K562 (cell line): ENCODE data around the gene MYADM. TPM values are rescaled to one million over a fixed set of nuclear protein-coding genes. Genes with fewer than 3 reads are reported as not detected.

Experiments used
- AFF1 ChIP-seq, 2 experiments: fragments of 450-650 bp; IDR thresholded peaks; 2 replicates each; pipeline ENCODE4 v1.6.1; 2018; ENCODE audit warnings: mild to moderate bottlenecking in 2 of 2, low read depth in 1 of 2; ENCODE audit not compliant: partially characterized antibody in 2 of 2
- ATF1 ChIP-seq, 2 experiments: fragments of 450-650 bp in 1 of 2; IDR thresholded peaks; 2 replicates each; pipeline ENCODE4 v1.6.1; 2016; ENCODE audit warnings: missing compliant biosample characterization in 1 of 2, missing genetic modification characterization in 1 of 2
- BCOR ChIP-seq: fragments of 450-650 bp; IDR thresholded peaks from 2 replicates; pipeline ENCODE4 v1.6.1; 2016
- CHD2 ChIP-seq: IDR thresholded peaks from 2 replicates; pipeline ENCODE4 v1.6.1; 2011; ENCODE audit warnings: low read depth, low read length
- CREB3 ChIP-seq: fragments of 450-650 bp; conservative IDR thresholded peaks from 2 replicates; pipeline ENCODE4 v1.6.1; 2016; ENCODE audit warnings: missing genetic modification characterization, low read depth, mild to moderate bottlenecking, missing compliant biosample characterization, moderate library complexity
- EGR1 ChIP-seq: fragments of 450-650 bp; conservative IDR thresholded peaks from 2 replicates; pipeline ENCODE4 v1.6.1; 2017; ENCODE audit warnings: mild to moderate bottlenecking
- ELF1 ChIP-seq: fragments of 200-800 bp; sonication (Bioruptor generic); IDR thresholded peaks from 2 replicates; pipeline ENCODE4 v1.6.1; 2016; ENCODE audit warnings: missing genetic modification characterization, missing compliant biosample characterization
- GMEB1 ChIP-seq: fragments of 250-450 bp; sonication (Bioruptor Pico); IDR thresholded peaks from 2 replicates; pipeline ENCODE4 v1.4.0; 2020; ENCODE audit warnings: mild to moderate bottlenecking
- HDAC2 ChIP-seq: fragments of 450-650 bp; IDR thresholded peaks from 2 replicates; pipeline ENCODE4 v1.6.1; 2016; ENCODE audit warnings: mild to moderate bottlenecking
- HSF4 ChIP-seq: fragments of 250-450 bp; sonication (Bioruptor Pico); IDR thresholded peaks from 2 replicates; pipeline ENCODE4 v2.1.2; 2022; ENCODE audit warnings: mild to moderate bottlenecking, moderate library complexity, borderline replicate concordance
- KLF16 ChIP-seq: IDR thresholded peaks from 2 replicates; pipeline ENCODE4 v1.6.1; 2016; ENCODE audit warnings: antibody characterized with exemption
- MXI1 ChIP-seq: IDR thresholded peaks from 2 replicates; pipeline ENCODE4 v1.6.1; 2011; ENCODE audit warnings: low read depth, mild to moderate bottlenecking, improper control_type of control experiment, low read length
- NR2C1 ChIP-seq, 2 experiments: fragments of 450-650 bp; IDR thresholded peaks; 2 replicates each; pipeline ENCODE4 v1.6.1; 2017; ENCODE audit warnings: mild to moderate bottlenecking in 2 of 2, antibody characterized with exemption in 1 of 2, inconsistent platforms in 1 of 2, missing compliant biosample characterization in 1 of 2, missing genetic modification characterization in 1 of 2
- U2AF2 ChIP-seq: fragments of 200-400 bp; formaldehyde crosslinking; optimal IDR thresholded peaks from 2 replicates; pipeline ENCODE3; 2017; ENCODE audit warnings: low read depth, mild to moderate bottlenecking, low read length
- ZBTB2 ChIP-seq: fragments of 450-650 bp; IDR thresholded peaks from 2 replicates; pipeline ENCODE4 v1.6.1; 2016; ENCODE audit warnings: antibody characterized with exemption
- ZNF197 ChIP-seq: fragments of 200-800 bp; sonication (Bioruptor generic); IDR thresholded peaks from 2 replicates; pipeline ENCODE4 v1.6.1; 2016; ENCODE audit warnings: low read depth, missing genetic modification characterization, missing compliant biosample characterization
- ZNF830 ChIP-seq: fragments of 250-450 bp; sonication (Bioruptor Pico); IDR thresholded peaks from 2 replicates; pipeline ENCODE4 v1.5.0; 2021; ENCODE audit warnings: mild to moderate bottlenecking
- polyA plus RNA-seq, 8 experiments: library from polyadenylated mRNA; depleted of rRNA in 4 of 8; stranded (reverse) in 5 of 8; unstranded in 3 of 8; fragments of >200 nt; fragmentation: Nextera tagmentation in 2 of 8; fragmentation: Illumina TruSeq in 1 of 8; extraction: Ambion mirVana in 2 of 8; extraction: Trizol in 1 of 8; gene quantifications; 2 replicates each; pipeline versions ENCODE4 v1.2.1 to v1.2.3, GENCODE V29; 2011 to 2014; ENCODE audit warnings: inconsistent platforms in 1 of 8, missing spikeins in 1 of 8
- total RNA-seq, 7 experiments: library from RNA; depleted of rRNA in 6 of 7; stranded (reverse); fragments of >200 nt in 6 of 7; fragmentation: Illumina TruSeq in 2 of 7; extraction: Trizol in 2 of 7; gene quantifications; 2 replicates each; pipeline versions ENCODE4 v1.2.1 to v1.2.3, GENCODE V29; 2011 to 2021; ENCODE audit warnings: low replicate concordance in 1 of 7

Gene MYADM
- total and polyA plus RNA-seq, 9 of the 15 experiments (the other 6 are each of a cell fraction or from before 2014, with no cell fraction given) = 4.5 to 70.3 (median 14.4) TPM

GRCh38 chr19:53879140-53880081 lies 11.7 kb downstream of the MYADM start (continued):
- TF ChIP-seq ZBTB2 = no peak
- no peak for TF ChIP-seq CREB3 (tag)
- TF ChIP-seq ATF1 (CRISPR knock-in tag; IDR thresholded peaks at IDR 0.05) = no peak
- TF ChIP-seq ATF1 (tag; IDR thresholded peaks at IDR 0.05) = peak; percentile 36
- TF ChIP-seq ELF1 = 0 out of 2 replicates have a peak, but pooled peaks have one; percentile 34
- TF ChIP-seq GMEB1 = peak; percentile 55; the same call in 1 of the 2 replicates
- TF ChIP-seq ZNF830 = 0 out of 2 replicates have a peak, but pooled peaks have one; percentile 32
- peak; percentile 62; the same call in 1 of the 2 replicates for TF ChIP-seq MXI1
- no peak for TF ChIP-seq EGR1
- TF ChIP-seq KLF16 = no peak
- TF ChIP-seq NR2C1 (IDR thresholded peaks at IDR 0.05) = no peak
- 0 out of 2 replicates have a peak, but pooled peaks have one; percentile 13 for TF ChIP-seq NR2C1 (tag; IDR thresholded peaks at IDR 0.05)
- TF ChIP-seq HSF4 (CRISPR knock-in tag) = no peak
- TF ChIP-seq HDAC2 = no peak
- TF ChIP-seq CHD2 = peak; percentile 75
- TF ChIP-seq ZNF197 (CRISPR knock-in tag) = 0 out of 2 replicates have a peak, but pooled peaks have one; percentile 64
- TF ChIP-seq U2AF2 = no peak
- TF ChIP-seq AFF1 (IDR thresholded peaks at IDR 0.05; ENCODE audit: low read depth in 1 of 2, partially characterized antibody in 2 of 2) = peak in 1 of 2 experiments; percentile 97
- 0 out of 2 replicates have a peak, but pooled peaks have one; percentile 10 for TF ChIP-seq BCOR
